ENCODE data around the gene SLC6A3.

DNA sequence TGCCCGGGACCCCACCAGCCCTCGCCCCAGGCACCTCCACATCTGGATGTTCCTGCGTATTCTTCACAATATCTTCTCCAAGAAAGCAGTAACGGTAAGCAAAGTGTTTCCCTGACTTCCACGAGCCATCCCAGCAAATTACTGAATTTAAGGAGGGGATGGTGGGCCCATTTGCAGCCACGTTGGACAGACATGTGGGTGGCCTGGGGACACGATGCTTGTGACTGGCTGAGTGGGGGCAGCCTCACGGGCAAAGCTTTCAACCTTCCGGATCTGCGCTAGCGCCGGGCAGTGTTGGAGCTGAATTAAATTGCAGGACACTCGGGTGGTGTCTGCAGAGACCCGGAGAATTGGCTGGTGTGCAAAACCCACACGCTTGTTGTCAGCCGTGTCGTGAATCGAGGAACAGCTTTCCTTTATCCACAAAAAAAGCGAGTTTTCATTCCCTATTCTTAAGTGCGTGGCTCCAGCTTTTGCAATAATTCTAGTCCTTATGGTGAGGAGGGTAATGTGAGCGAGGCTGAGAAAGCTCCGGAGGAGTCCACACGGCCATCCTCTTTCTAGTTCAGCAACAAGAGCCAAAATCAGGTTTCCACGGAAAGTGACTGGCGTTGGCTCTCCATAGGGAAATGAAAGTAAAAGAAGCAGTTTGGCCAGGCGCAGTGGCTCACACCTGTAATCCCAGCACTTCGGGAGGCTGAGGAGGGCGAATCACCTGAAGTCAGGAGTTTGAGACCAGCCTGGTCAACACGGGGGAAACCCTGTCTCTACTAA is 82.8 kb downstream of the SLC6A3 start:
- TF ChIP-seq POLR2A (IDR thresholded peaks at IDR 0.05; ENCODE audit: low read length) (no peak), GATA1 (IDR thresholded peaks at IDR 0.05; ENCODE audit: low read depth, low read length) (no peak)
